ENCODE measurements around the gene ANKRD55.
"Not testable (repeated sequence)": the region's sequence is repeated elsewhere in the genome, so short reads cannot be mapped to it uniquely, and the experiment has no call there.

The ANKRD55 gene

DNA sequence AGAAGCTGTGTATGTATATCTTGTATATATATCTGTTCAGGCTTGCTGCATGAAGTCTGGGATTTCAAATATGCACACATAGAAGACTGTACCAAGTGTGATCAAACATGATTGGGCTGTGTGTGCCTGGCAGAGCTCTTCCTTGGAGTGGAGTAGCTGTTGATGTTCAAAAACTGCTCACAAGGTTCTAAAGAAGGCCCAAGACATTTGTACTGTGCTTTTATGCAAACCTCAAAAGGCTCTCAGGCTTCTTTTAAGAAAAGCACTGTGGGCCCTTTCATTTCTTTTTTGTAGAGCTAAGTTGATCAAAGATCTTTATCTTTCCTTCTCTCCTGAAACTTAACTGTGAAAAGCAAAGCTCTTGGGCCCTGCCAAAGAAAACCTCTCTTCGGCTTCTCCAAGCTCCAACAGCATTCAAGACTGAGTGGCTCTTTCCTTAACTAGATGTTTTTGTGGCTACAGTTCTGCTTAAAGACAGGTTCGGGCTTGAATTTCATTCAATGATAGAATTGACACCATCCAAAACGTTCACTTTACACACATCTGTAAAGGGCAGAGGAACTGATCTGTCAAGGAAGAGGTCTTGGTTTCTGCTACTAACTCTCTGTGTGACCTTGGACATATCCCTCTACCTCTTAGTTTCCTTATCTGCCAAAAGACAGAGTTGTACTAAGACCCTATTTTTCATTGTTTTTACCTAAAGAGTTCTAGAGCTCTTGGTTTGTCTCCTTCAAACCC is 132.5 kb downstream of the ANKRD55 start:
- no peak for FAIRE-seq

DNA sequence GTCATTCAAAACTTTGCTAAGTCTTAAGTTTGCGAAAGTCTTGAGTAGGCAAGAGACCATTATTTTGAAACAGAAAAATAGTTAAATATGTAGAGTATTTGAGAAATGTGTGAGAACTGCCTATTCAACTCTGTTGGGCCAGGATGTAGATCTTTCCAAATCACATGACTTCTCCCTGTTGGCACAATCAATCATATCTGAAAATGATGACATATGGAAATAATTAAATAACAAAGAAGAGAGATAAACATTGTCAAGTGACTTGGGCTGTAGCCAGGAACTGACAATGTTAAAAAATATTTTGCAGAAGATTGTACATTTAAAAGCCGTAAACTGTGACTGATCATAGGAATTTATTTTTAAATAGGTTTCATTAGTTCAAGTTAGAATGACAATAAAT is 133.8 kb downstream of the ANKRD55 start:
- FAIRE-seq = no peak

- no peak for FAIRE-seq
Measured at GRCh38 chr5:56097055-56097454, 136.1 kb downstream of the ANKRD55 start.

- no peak for FAIRE-seq
Measured at GRCh38 chr5:56095579-56096102, 137.5 kb downstream of the ANKRD55 start.

- FAIRE-seq = no peak
Measured at GRCh38 chr5:56094579-56095361, 138.4 kb downstream of the ANKRD55 start.

- no peak for FAIRE-seq
Measured at GRCh38 chr5:56093970-56094369, 139.2 kb downstream of the ANKRD55 start.

DNA sequence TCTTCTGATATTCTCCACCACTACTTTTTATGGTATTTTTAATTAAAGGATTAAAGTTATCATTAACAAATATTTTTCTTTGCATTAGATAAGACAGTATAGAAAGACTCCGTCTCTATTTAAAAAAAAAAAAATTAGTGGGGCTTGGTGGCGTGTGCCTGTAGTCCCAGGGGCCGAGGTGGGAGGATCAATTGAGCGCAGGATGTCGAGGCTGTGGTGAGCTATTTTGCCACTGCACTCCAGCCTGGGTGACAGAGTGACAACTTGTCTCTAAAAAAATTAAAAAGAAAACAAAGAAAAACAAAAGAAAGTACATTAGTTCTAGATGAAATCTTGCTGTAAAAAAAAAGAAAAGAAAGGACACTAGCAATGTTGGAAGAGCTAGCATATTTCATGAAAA is 141.0 kb downstream of the ANKRD55 start:
- FAIRE-seq = no peak

GRCh38 chr5:56091664-56092063 is 141.5 kb downstream of the ANKRD55 start:
- no peak for FAIRE-seq

GRCh38 chr5:56090793-56091460 is 142.2 kb downstream of the ANKRD55 start:
- no peak for FAIRE-seq

GRCh38 chr5:56088967-56089829 is 143.9 kb downstream of the ANKRD55 start:
- no peak for FAIRE-seq

- no peak for FAIRE-seq
Measured at GRCh38 chr5:56088431-56088949, 144.6 kb downstream of the ANKRD55 start.

DNA sequence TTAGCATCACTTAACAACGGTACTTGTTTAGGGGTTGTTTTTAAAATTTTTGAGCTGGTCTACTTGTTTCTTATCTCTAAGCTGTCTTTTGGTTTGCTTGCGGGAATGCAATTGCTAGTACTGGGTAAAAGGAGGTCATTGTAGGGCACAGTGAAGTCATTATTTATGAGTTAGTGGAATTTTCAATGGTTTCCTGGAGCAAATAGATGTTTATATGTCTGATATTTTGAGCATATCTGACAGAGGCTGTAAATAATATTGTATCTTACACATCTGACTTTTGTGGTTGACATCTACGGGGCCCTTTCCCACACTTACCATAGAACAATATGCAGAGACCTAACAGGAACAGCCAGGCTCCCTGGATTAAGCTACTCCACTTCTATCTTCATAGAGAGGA is 147.9 kb downstream of the ANKRD55 start:
- no peak for FAIRE-seq

DNA sequence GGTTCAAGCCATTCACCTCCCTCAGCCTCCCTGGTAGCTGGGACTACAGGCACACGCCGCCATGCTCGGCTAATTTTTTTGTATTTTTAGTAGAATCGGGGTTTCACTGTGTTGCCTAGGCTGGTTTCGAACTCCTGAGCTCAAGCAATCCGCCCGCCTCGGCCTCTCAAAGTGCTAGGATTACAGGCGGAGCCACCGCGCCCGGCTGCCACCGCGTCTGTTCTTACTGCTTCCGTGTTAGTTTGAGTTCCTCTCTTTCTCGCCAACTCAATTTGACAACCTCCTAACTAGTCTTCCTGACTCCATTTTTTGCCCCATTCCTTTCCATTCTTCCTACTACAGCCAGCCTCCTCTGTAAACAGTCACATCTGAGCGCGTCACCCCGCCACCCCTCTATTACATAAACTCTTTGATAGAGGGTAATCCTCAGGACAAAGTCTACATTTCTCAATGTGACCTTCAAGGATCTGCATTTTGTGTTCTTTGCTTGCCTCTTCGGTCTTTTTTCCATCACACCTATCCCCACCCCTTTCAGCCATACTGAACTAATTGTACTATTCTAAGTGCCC is 149.8 kb downstream of the ANKRD55 start:
- FAIRE-seq = no peak

- FAIRE-seq = not testable (repeated sequence)
Measured at GRCh38 chr5:56081053-56081642, 152.0 kb downstream of the ANKRD55 start.

DNA sequence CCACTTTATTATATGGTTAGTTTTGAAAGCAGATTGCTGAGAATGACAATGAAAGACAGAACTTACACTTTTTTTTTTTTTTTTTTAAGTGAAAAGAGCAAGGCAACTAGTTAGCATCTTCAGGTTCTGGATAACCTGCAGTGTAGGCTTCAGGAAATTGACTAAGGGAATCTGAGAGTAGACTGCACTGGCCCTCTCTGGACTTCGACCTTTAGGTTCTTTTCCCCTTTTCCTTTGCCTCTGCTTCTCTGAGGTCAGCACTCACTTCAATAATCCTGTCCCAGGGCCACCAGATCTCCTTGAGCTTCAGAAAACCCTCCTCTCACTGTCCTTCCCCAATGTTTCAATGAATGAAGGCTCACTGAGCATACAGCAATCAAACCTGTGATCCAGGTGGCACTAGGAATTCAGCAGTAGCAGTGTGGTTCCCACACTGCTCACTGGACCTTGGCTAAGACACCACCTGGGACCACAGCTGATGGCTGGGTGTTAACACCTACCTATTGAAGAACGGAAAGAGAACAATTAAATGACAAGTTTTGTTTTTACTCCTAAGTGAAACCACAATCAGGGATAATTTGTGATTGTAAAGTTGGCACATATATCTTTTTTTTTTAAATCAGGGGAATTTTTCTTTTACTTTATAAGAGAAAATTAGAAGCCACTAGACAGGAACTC is 152.6 kb downstream of the ANKRD55 start:
- FAIRE-seq = no peak

GRCh38 chr5:56079157-56079500 is 154.0 kb downstream of the ANKRD55 start:
- FAIRE-seq = not testable (repeated sequence)

GRCh38 chr5:56078278-56079156 is 154.6 kb downstream of the ANKRD55 start:
- FAIRE-seq = no peak

- no peak for FAIRE-seq
Measured at GRCh38 chr5:56077796-56078233, 155.3 kb downstream of the ANKRD55 start.

GRCh38 chr5:56076486-56076885 is 156.6 kb downstream of the ANKRD55 start:
- no peak for FAIRE-seq

DNA sequence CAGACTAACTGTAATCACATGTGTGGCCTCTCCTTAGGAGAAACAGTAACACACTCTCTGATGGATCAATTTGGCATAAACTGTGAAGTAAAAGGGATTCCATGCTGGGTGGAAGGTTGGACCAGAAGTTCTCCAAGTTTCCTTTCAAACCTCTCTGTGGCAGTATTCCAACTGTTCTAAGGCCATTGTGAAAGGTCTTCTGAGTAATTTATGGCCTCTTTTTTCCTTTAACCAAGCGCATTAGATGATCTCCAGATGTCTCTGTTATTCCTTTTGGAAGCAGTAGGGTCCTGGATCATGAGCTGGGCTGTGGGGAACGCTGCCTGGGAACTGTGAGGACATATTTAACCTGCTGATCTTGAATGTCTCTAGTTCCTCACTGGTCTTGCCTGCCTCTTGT is 157.8 kb downstream of the ANKRD55 start:
- FAIRE-seq = no peak

All from islet of Langerhans (tissue), 1 donor.